Stimulated activated CD8-positive, alpha-beta memory T cell treated with anti-CD3 and anti-CD28 coated beads, Interleukin-4, amount 100 ng/mL, for 4 hours (primary cell): ENCODE data around the gene SLC22A3.

ENCODE experiments used
- DNase-seq, 2 donors: peaks; one replicate each; pipeline ENCODE4 v3.0.0-alpha.2; 2020; ENCODE audit warnings: low read depth in 2 of 2, low spot score in 1 of 2

Gene SLC22A3

GRCh38 chr6:160500639-160501038 lies 152.5 kb downstream of the SLC22A3 start:
- no peak for DNase-seq
